OCI-LY7 (cell line): ENCODE measurements around the gene ZSWIM3. TPM values are rescaled to one million over a fixed set of nuclear protein-coding genes. Genes with fewer than 3 reads are reported as not detected.

Experiments used
- BruUV-seq: library from RNA; stranded (reverse); fragments of 400-500 nt; replicated peaks from 2 replicates; lab custom pipeline; 2021; lab: Mats Ljungman, UMichigan
- CTCF ChIA-PET: fragments of 300-600 bp; sonication (Branson Sonifier 250); formaldehyde crosslinking; loops from one replicate; lab custom pipeline; 2022; ENCODE audit warnings: antibody characterized with exemption; ENCODE audit not compliant: unreplicated experiment; lab: Charles Lee
- POLR2A ChIA-PET: fragments of 300-600 bp; sonication (Branson Sonifier 250); formaldehyde crosslinking; loops from one replicate; lab custom pipeline; 2022; ENCODE audit warnings: antibody characterized with exemption; lab: Charles Lee
- DNase-seq: peaks from one replicate; pipeline ENCODE4 v3.0.0-alpha.2; 2015; ENCODE audit warnings: low spot score
- H2AFZ ChIP-seq: fragments of 200-600 bp; sonication (generic), shearing (Covaris generic); 2 replicates; pipeline ENCODE4 v1.6.1; 2014; ENCODE audit warnings: mild to moderate bottlenecking, antibody characterized with exemption, low read length, moderate library complexity
- H3K27ac ChIP-seq: fragments of 200-600 bp; sonication (generic); 2 replicates; pipeline ENCODE4 v1.5.1; 2014; ENCODE audit warnings: mixed run types, low read depth, mild to moderate bottlenecking, moderate library complexity, low read length, inconsistent platforms; ENCODE audit not compliant: poor library complexity, severe bottlenecking
- H3K36me3 ChIP-seq: fragments of 200-600 bp; sonication (generic); 2 replicates; pipeline ENCODE4 v1.6.1; 2014; ENCODE audit warnings: mild to moderate bottlenecking, antibody characterized with exemption, low read length, moderate library complexity, mixed read lengths; ENCODE audit not compliant: insufficient read depth
- H3K4me1 ChIP-seq: fragments of 200-600 bp; sonication (generic); 2 replicates; pipeline ENCODE4 v1.5.1; 2014; ENCODE audit warnings: mild to moderate bottlenecking, low read length; ENCODE audit not compliant: insufficient read depth, poor library complexity, severe bottlenecking
- H3K4me2 ChIP-seq: fragments of 200-600 bp; sonication (generic); 2 replicates; pipeline ENCODE4 v1.6.1; 2014; ENCODE audit warnings: mild to moderate bottlenecking, low read length
- H3K4me3 ChIP-seq: fragments of 200-600 bp; sonication (generic); 2 replicates; pipeline ENCODE4 v1.5.1; 2014; ENCODE audit warnings: mild to moderate bottlenecking, low read depth, low read length; ENCODE audit not compliant: poor library complexity, severe bottlenecking
- H3K79me2 ChIP-seq: fragments of 200-600 bp; sonication (generic); 2 replicates; pipeline ENCODE4 v1.6.1; 2016; ENCODE audit warnings: low read depth, mild to moderate bottlenecking, low read length, moderate library complexity, mixed read lengths; ENCODE audit not compliant: insufficient read depth
- H3K9me2 ChIP-seq: fragments of 200-600 bp; sonication (generic); 2 replicates; pipeline ENCODE4 v1.6.1; 2016; ENCODE audit warnings: mild to moderate bottlenecking, low read length, mixed read lengths; ENCODE audit not compliant: insufficient read depth
- H3K9me3 ChIP-seq: fragments of 200-600 bp; sonication (generic); 2 replicates; pipeline ENCODE4 v1.6.1; 2014; ENCODE audit warnings: mild to moderate bottlenecking, mixed run types, low read length, mixed read lengths
- H4K20me1 ChIP-seq: fragments of 200-600 bp; sonication (generic); 2 replicates; pipeline ENCODE4 v1.6.1; 2014; ENCODE audit warnings: mild to moderate bottlenecking, antibody characterized with exemption, low read length, moderate library complexity, mixed read lengths; ENCODE audit not compliant: insufficient read depth
- CTCF ChIP-seq: fragments of 200-600 bp; sonication (generic); conservative IDR thresholded peaks from 2 replicates; pipeline ENCODE4 v1.5.1; 2014; ENCODE audit warnings: mild to moderate bottlenecking, antibody characterized with exemption, low read length, moderate library complexity, mixed read lengths
- EZH2phosphoT487 ChIP-seq: fragments of 200-600 bp; sonication (generic); IDR thresholded peaks from 2 replicates; pipeline ENCODE4 v1.6.1; 2018; ENCODE audit warnings: low read depth, borderline replicate concordance, mild to moderate bottlenecking, mixed run types, antibody characterized with exemption, low read length, moderate library complexity, mixed read lengths
- intact Hi-C: fragments of 100-400 bp; cut with micrococcal nuclease; formaldehyde crosslinking; loops from one replicate; pipeline ENCODE4 v1.10.0; 2022; ENCODE audit not compliant: unreplicated experiment
- total RNA-seq, 2 experiments: library from RNA; depleted of rRNA in 1 of 2; stranded (reverse); fragments of >200 nt in 1 of 2; shearing (Covaris generic) in 1 of 2; gene quantifications; 2 replicates each; pipeline ENCODE4 v1.2.3, GENCODE V29; 2014 to 2022

ZSWIM3 gene
- total RNA-seq, 2 experiments from 2014 or later = 5.7 to 6.0 TPM

- no peak overlapping the region for H3K4me2 ChIP-seq
- no peaks in the 10 kb centered on the region for H3K9me3 ChIP-seq
- ChIA-PET CTCF (interaction anchor here (1.3 kb wide), 1 partner anchor 20 kb away, joined by 3 read pairs; no protein-coding TSS in a partner anchor), POLR2A (interaction anchor here (0.8 to 1.2 kb wide), 3 partner anchors 11 to 145 kb away, joined by 3 to 4 read pairs (median 3); partner anchors contain the start of gene SNX21)
- H3K9me2 ChIP-seq = no peaks in the 10 kb centered on the region
- H2AFZ ChIP-seq = no peak overlapping the region
- H3K4me3 ChIP-seq = no peak overlapping the region
- no TSS peak for BruUV-seq
- H3K4me1 ChIP-seq = no peaks in the 10 kb centered on the region
- H3K36me3 ChIP-seq = peaks cover 18% of the 10 kb centered on the region
- no peaks in the 10 kb centered on the region for H3K79me2 ChIP-seq
- intact Hi-C loops = no loop called here
- no peak for DNase-seq
- TF ChIP-seq CTCF (no peak), EZH2phosphoT487 (no peak)
- H4K20me1 ChIP-seq = no peaks in the 10 kb centered on the region
- H3K27ac ChIP-seq = no peak overlapping the region
Measured at GRCh38 chr20:45821947-45822346, 35.5 kb upstream of the ZSWIM3 start.

GRCh38 chr20:45822857-45823256 lies 34.6 kb upstream of the ZSWIM3 start:
- Histone ChIP-seq H3K4me1 (no peaks in the 10 kb centered on the region), H3K9me3 (no peaks in the 10 kb centered on the region), H4K20me1 (no peaks in the 10 kb centered on the region), H3K27ac (no peak overlapping the region), H3K79me2 (no peaks in the 10 kb centered on the region), H3K9me2 (no peaks in the 10 kb centered on the region), H3K4me2 (no peak overlapping the region), H2AFZ (no peak overlapping the region), H3K4me3 (no peak overlapping the region), H3K36me3 (peaks cover 9% of the 10 kb centered on the region; the same call in 1 of the 2 replicates)
- ChIA-PET POLR2A (interaction anchor here (0.9 to 1.2 kb wide), 2 partner anchors 112 to 144 kb away, joined by 3 read pairs; no protein-coding TSS in a partner anchor), CTCF (interaction anchor here (1.3 kb wide), 1 partner anchor 19 kb away, joined by 3 read pairs; no protein-coding TSS in a partner anchor)
- no peak for DNase-seq
- BruUV-seq = no TSS peak
- TF ChIP-seq EZH2phosphoT487 (no peak), CTCF (no peak)
- intact Hi-C loops = no loop called here
